ENCODE results near the gene SLC28A2.
"Not testable (repeated sequence)": the region's sequence is repeated elsewhere in the genome, so short reads cannot be mapped to it uniquely, and the experiment has no call there.

SLC28A2 gene

DNA sequence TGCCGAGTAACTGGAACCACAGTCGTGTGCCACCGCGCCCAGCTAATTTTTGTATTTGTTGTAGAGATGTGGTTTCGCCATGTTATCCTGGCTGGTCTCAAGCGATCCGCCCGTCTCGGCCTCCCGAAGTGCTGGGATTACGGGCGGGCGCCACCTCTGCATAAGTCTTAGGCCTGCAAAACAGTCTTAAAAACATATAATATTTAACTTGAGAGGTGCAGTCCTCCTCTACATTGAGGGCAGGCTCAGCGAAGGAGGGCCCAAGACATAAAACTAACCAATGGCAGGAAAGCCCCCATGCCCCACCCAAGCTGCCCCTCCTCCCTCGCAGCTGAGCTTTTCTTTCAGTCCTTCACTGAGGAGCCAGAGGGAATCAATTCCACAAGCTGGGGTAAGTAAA, at the start of gene SLC28A2:
Gene SLC28A2 (plus strand): TSS at position 347 of the 400 bp plus-strand sequence. CDS start 982 bp downstream, outside the sequence.
- DNase-seq: no peak

GRCh38 chr15:45203182-45203581, 48.9 kb upstream of the SLC28A2 start:
- DNase-seq: no peak

DNA sequence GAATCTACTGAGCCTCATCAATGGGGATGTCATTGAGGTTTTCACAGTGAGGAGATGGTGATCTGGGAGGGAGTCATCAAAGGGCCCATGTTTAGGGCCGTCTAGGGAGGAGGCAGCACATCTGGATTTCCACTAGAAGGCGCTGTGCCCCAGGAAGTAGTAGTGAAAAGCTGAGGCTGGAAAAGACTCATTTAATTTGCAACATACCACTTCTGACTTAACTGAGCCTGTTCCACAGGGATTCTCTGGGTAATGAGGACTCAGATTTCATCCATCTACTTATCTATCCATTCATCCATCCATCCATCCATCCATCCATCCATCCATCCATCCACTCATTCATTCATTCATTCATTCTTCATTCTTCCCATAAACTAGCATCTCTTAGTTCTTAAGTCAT, 46.8 kb upstream of the SLC28A2 start:
- DNase-seq: peak; percentile 50

DNA sequence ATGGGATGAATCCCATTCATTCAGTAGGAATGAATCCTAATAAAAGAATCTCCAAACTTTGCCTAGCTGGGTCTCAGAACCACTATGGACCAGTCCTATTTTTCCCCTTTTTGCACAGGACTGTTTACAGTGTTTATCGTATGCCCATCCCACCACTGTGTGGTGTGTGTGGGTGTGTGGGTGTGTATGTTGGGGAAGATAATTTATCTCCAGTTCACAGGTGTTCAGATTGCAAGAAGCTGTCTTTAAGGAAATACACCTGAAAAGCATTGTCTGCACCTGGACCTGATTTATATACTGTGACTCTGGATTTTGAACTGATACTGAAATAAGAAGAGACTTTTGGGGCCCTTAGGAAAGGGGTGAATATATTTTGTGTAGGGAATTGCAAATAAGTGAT, 39.5 kb upstream of the SLC28A2 start:
- no peak for DNase-seq

DNA sequence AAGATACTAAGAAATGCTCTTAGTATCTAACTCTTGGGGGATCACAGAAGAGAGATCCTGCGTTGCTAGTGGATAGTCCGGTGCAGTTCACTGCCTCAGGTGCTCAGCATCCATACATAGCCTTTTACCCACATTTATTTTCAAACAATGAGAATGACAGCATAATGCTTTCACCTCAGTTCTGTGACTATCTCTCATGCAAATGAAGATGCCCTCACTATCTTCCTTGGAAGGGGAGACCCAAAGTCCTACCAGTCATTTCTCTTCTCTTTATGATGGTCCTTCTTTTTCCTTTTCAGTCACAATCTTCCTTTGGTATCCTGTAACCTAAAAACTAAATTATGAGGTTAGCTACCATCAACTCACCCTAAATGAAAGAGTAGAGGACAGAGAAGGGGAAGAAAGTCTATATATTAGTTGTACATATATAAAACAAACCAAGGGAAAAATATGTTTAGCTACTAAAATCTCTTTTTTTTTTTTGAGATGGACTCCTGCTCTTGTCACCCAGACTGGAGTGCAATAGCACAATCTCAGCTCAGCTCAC, 30.9 kb upstream of the SLC28A2 start:
- no peak for DNase-seq

DNA sequence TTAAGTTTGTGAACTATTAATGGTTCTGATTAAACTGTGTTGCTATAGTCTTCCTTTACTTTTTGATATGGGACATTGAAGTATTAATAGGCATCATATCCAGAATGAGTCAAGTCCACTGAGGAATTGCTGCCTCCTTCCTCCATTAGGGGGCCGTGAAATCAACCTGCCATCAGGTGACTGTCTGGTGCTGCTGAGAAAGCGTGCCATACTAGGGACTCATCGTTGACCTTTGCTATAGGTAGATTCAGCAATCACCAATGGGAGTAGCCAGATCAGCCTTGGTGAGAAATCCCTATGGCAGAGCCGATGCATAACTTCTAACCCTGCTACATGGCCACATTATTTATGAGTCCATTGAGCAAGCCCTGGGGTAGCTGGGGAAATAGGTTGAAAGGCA, 30.1 kb upstream of the SLC28A2 start:
- no peak for DNase-seq

- no peak for DNase-seq
These were observed 27.3 kb upstream of the SLC28A2 start for GRCh38 chr15:45224621-45225217.

DNA sequence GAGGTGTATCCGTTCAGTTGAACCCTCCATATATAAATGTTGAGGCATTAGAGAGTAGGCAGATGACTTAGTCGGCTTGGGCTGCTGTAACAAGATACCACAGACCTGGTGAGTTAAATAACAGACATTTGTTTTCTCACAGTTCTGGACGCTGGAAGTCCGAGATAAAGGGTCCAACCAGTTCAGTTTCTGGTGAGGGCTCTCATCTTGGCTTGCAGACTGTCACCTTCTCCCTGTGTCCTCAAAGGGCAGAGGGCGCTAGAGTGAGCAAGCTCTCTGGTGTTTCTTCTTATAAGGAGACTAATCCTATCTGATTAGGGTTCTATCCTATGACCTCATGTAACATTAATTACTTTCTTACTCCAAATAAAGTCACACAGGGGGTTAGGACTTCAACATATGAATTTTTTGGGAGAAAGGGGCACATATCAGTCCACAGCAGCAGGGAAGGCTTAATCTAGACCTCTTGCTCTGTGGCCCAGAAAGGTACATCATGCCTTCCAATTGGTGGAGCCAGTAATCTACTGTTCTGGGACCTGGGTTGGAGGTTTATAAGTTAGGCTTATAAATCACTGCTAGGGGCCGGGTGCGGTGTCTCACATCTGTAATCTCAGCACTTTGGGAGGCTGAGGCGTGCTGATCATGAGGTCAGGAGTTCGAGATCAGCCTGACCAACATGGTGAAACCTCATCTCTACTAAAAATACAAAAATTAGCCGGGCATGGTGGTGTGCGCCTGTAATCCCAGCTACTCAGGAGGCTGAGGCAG, 26.3 kb upstream of the SLC28A2 start:
- no peak for DNase-seq

DNA sequence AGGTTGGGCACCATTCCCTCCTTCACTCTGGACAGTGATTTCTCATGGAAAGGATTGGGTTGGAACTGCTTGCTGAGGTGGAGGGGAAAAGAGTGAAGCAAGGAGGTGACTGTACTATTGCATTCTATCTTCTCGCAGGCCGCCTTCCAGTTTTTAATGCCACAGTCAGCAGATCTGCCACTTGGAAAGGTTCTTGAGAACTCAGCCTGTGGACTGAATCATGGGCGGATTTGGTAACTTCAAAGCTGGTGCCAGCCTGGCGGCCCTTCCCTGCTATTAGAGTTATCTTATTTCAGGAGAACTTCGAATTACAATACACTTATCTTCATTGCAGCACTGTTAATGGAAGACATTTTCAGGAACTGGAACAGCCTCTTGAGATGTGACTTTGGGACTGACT, 23.1 kb upstream of the SLC28A2 start:
- DNase-seq: no peak

- DNase-seq: no peak
These were observed 21.6 kb upstream of the SLC28A2 start for GRCh38 chr15:45230245-45230965.

DNA sequence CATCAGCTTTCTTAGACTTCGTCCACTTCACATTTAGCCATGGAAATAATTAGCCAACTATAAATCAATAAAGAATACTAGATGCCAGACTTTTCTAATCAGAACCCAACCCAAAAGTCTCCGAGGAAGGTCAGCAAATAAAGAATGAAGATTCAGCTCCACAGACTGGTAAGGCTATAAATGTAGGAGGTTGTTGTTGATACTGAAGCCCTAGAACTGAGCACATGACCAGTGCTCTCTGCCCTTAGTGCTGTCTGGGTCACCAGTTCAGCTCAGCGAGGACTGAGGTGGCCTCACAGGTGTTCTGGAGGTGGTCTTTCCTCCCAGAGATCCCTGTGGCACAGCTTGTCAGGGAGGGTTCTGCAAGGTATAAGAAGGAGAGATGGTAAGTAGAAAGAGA, 20.9 kb upstream of the SLC28A2 start:
- no peak for DNase-seq

DNA sequence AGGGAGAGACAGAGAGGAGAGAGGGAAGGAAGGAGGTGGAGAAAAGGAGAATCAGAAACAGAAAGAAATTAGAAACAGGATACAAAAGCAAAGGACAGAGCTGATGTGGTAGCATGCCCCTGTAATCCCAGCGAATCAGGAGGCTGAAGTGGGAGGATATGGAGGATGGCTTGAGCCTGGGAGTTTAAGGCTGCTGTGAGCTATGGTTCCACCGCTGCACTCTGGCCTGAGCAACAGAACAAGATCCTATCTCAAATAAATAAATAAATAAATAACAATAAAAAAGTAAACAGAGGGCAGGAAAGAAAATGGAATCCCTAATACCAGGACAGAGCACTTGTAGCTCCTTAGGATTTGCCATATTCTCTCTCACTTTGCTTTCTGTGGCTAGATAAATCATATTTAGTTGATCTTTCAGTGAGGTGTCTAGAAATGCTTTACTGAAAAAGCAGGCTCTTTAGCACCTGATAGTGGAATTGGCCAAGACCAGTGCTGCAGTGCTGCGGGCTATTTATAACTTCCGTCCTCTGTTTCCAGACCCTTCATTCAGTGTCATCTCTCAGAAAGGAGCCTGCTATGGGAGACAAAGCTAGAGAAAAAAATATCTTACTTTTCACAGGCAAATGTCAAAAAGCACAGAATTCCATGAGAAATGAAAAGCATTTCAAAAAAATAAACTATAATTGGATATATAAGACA, 20.0 kb upstream of the SLC28A2 start:
- DNase-seq: no peak

DNA sequence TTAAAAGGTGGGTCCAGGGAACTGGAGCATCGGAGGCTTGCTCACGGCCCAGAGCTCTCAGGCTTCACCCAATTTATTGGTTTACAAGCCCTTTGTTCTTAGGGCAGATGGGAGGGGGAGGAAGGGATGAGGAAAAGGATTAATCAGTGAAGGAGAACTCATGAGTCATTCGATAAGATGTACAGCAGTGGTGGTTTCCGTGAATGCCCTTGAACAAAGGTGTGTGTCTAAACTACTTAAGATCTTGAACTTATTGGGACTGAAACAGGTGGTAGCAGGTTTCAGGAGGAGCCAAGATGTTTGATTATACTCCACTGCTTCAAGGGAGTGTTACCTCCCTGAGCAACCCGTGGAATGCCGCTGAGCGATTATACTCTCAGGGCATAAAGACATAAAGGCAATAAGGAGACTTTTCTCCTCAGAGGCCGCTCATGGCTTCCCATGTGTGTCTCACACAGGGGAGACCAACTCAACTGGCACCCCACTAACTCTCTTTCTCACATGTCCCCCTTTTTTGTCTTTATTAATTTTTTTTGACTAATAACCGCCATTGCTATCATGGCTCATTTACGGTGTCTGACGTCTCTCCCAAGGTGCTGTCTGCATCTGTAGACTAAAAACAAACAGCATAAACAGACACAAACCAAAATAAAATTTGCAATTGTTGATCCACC, 17.3 kb upstream of the SLC28A2 start:
- DNase-seq: no peak

DNA sequence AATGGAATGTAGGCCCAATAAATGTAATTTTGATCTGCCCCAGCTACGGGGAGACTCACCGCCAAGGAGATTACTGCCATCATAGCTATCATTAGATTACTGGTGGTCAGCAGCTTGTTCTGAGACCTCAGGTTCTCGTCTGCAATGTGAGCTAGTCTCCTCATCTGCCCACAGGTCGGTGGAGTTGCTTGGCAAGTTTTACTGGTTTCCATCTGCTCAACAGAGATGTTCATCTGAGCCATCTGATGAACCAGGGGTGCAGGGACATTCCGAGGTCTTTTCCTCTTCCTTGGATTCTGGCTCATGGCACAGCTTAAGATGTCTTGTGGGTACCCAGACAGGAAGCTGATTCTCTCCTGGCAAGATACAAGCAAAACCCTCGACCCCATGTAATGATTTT, 15.2 kb upstream of the SLC28A2 start:
- not testable (repeated sequence) for DNase-seq

DNA sequence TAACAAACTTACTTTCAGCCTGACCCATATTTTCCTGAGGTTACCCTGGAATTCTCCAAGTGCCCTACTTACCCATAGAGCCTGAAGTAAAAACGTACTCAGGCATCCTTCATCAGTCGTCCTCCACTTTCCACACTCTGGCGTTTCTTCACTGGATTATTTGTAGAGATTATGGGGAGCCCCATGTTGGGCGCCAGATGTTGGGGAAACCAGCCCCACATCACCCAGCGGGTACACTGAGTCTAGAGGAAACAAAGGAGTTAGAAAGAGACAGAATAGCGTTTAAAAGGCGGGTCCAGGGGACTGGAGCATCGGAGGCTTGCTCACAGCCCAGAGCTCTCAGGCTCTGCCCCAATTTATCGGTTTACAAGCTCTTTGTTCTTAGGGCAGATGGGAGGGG, 9.7 kb upstream of the SLC28A2 start:
- DNase-seq: no peak

GRCh38 chr15:45249125-45249780, 2.8 kb upstream of the SLC28A2 start:
- DNase-seq: no peak

DNA sequence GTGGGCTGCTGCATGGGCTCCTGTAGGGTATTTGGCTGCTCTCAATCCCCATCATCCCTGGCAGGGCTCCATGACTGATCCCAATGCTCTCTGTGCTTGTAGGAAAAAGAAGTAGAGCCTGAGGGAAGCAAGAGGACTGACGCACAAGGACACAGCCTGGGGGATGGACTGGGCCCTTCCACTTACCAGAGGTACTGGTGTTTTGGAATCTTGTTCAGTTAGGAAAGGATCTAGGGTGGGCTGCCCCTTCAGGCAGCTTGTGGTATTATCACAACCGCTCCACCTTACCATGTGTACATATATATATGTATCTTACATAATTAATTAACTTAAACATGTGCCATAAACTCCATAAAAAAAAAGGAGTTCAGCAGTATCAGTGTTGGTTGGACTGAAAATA, 1.3 kb downstream of the SLC28A2 start:
- no peak for DNase-seq

DNA sequence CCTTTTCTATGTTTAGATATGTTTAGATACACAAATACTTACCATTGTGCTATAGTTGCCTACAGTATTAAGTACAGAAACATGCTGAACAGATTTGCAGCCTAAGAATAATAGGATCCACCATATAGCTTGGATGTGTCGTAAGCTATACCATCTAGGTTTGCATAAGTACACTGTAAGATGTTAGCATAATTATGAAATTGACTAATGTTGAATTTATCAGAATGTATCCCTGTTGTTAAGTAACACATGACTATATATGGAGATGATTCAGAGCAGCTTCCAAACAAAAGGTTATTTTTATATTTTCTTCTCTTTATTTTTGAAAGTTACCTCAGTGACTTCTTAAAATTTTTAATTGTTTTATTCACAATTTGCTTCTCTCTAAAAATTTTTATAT, 2.4 kb downstream of the SLC28A2 start:
- DNase-seq: no peak

- DNase-seq: not testable (repeated sequence)
These were observed 2.8 kb downstream of the SLC28A2 start for GRCh38 chr15:45254824-45255223.

DNA sequence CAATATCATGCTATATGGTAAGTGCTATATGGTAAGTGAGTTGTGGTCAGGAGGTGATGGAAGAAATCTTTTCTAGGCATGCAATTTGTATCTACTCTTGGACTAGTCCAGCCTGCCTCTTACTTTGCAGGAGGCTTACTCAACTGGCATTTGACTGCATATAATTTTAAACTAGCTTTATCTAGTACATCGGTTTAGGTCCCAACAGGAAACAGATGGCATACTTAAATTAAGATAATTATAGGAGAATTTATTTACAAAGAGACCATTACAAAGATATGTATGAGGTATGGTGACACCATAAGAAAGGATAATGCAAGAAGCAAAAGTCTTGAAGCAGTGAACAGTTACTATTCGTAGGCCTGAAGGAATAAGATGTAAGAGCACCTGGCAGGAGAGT, 7.8 kb downstream of the SLC28A2 start:
- DNase-seq: no peak

DNA sequence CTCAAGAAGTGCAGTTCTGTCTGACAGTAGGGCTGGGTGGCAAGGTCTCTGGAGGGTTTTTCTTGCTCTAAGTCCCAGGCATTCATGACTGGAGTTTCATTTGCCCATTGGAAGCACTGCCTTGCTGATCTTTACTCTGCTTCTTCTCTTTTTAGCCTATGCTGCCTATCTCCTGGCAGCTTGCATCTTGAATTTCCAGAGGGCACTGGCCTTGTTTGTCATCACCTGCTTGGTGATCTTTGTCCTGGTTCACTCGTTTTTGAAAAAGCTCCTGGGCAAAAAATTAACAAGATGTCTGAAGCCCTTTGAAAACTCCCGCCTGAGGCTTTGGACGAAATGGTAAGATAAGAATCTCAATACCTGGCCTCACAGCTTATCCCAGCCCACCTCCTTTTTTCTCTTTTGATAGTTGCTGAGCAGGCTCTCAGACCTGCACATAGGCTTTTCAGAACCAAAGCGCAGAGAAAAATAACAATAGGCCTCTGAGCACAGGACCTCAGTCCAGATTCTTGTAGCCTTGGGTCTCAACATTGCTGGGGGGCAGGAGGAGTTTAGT, 10.9 kb downstream of the SLC28A2 start:
- no peak for DNase-seq

DNA sequence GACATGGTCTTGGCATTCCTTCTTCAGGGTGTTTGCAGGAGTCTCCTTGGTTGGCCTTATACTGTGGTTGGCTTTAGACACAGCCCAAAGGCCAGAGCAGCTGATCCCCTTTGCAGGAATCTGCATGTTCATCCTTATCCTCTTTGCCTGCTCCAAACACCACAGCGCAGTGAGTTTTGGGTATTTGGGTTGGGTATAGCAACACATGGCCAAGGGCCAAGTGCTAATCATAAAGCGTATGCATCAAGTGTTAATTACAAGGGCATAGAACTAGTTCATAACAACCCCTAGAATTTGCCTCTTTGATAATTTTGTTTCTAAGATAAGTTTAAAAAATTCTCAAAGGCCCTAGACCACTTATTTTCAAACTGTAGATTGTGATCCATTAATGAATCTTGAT, 11.8 kb downstream of the SLC28A2 start:
- DNase-seq: no peak

Measured in NCI-H1092 (cell line).